HT-29 (cell line): ENCODE data around the gene RSPH10B2. TPM values are rescaled to one million over a fixed set of nuclear protein-coding genes. Genes with fewer than 3 reads are reported as not detected.
"Not testable (repeated sequence)": the region's sequence is repeated elsewhere in the genome, so short reads cannot be mapped to it uniquely, and the experiment has no call there.

Experiments used
- DNase-seq: peaks from one replicate; pipeline ENCODE4 v3.0.0-alpha.2; 2015; ENCODE audit warnings: low spot score
- total RNA-seq: library from RNA; depleted of rRNA; stranded (reverse); fragments of >200 nt; shearing (Covaris generic); gene quantifications from 2 replicates; pipeline ENCODE4 v1.2.3, GENCODE V29; 2014; rRNA removed

The RSPH10B2 gene
- total RNA-seq, 1 experiment from 2014 or later: 0.08 TPM

DNA sequence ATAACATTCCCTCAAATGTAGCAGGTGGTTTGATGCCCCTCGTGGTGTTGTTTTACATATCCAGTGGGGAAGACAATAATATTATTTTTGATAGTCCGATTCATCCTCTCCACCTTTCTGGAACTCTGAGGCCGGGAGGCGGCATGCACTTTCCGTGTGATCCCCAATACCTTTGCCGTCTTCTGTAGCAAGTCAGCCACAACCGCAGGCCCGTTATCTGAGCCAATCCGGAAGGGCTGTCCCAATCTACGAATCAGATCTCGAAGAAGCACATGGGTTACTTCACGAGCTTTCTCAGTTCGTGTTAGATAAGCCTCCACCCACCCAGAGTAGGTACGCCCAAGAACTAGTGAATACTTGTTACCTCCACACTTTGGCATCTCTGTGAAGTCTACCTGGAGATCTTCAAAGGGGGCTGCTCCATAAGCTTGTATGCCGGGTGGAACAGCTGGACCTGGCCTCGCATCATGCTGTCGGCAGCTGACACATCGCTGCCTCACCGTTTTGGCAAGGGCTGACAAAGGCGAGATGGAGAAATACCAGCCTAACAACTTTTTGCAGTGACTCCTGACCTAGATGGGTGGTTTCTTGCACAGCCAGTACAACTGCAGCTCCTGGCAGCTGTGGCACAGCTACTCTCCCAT lies 88.5 kb downstream of the RSPH10B2 start:
- peak; percentile 67 for DNase-seq

DNA sequence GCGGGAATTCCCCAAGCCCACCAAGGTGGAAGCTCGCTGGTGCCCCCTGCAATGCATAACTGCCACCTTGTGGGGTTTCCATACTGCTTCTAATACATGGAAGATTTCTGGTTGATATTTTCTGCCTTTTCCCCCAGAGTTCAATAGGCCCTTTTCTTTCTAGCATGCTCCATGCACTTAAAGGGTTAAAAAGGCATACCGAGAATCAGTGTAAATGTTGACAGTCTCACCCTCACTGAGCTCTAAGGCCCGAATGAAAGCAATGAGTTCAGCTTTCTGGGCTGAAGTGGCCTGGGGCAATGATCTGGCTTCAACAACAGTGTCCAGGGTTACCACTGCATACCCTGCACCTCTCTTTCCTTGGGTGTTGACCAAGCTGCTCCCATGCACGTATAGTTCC lies 89.2 kb downstream of the RSPH10B2 start:
- DNase-seq: not testable (repeated sequence)

DNA sequence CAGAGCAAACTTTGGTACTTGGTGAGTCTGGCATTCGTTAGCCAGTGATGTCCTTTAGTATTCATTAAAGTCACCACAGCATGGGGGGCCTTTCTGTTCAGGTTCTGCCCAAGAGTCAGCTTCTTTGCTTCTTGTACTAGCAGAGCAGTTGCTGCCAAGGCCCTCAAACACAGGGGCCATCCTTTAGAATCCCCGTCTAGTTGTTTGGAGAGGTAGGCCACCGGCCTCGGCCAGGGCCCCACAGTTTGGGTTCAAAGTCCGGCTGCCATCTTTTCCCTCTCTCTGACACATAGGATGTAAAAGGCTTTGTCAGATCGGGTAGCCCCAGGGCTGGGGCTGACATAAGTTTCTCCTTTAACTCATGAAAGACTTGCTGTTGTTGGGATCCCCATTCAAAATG lies 89.8 kb downstream of the RSPH10B2 start:
- not testable (repeated sequence) for DNase-seq

DNA sequence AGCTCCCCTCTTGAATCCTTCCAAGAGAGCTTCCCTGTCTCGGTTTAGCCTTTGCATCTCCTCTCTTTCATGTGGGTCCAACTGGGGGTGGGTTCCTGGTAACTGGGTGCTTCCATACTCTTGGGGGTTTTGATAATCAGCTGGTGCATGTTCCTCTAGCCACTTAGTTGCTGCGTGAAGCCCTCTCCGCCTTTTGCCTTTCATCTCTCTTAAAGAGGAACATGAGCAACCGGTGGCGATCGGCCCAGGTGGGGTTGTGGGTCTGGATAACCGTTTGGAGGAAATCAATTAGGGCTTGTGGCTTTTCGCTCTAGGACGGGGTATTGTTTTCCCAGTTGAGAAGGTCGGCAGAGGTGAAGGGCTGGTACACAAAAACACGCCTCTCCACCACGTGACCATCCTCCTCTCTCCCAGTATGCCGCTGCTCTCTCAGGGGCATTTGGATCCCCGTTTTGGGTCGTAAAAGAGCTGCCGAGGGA lies 92.1 kb downstream of the RSPH10B2 start:
- not testable (repeated sequence) for DNase-seq

DNA sequence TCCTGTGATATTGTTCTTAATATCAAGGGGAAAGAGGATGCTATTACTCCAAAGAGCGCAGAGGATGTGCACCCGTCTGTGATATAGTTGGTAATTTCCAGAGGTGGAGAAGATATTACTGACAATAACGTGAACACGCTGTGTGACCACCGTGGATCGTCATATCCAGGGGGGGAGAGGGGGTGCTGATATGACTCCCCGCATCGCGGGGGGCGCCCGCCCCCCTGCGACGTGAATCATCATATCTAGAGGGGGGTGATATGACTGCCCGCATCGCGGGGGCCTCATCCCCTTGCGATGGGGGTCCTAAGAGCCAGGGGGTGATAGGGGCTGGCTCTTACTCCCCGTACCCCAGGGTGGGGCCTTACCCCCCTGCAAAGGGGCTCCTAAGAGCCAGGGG lies 93.8 kb downstream of the RSPH10B2 start:
- not testable (repeated sequence) for DNase-seq

Other genes with a start within 250 kb of the RSPH10B2 start
- not detected in 2 replicates for gene GRID2IP, start 202.6 kb upstream of the RSPH10B2 start, total RNA-seq
- gene ZDHHC4, start 176.6 kb upstream of the RSPH10B2 start, total RNA-seq: 40.8 and 42.1 TPM in 2 replicates
- gene INTS15, start 164.1 kb upstream of the RSPH10B2 start, total RNA-seq: 27.6 and 29.5 TPM in 2 replicates
- 0.31 TPM in 1 of 2 replicates, not detected in the other for gene ZNF853, start 138.5 kb upstream of the RSPH10B2 start, total RNA-seq
- gene ZNF316, start 116.8 kb upstream of the RSPH10B2 start, total RNA-seq: 32.8 and 35.9 TPM in 2 replicates
- gene ZNF12, start 47.2 kb upstream of the RSPH10B2 start, total RNA-seq: 17.2 and 22.5 TPM in 2 replicates
- 29.8 and 31.7 TPM in 2 replicates for gene CCZ1B, start 72.2 kb downstream of the RSPH10B2 start, total RNA-seq